Karpas-422 (cell line): ENCODE data around the gene SOS1. TPM values are rescaled to one million over a fixed set of nuclear protein-coding genes. Genes with fewer than 3 reads are reported as not detected.

Experiments used
- DNase-seq: peaks from one replicate; pipeline ENCODE4 v3.0.0-alpha.2; 2015
- H2AFZ ChIP-seq: fragments of 200-600 bp; sonication (generic); 2 replicates; pipeline ENCODE4 v1.6.1; 2014; ENCODE audit warnings: antibody characterized with exemption, low read length, mixed read lengths
- H3K27ac ChIP-seq: fragments of 200-600 bp; sonication (generic); 2 replicates; pipeline ENCODE4 v1.5.1; 2014; ENCODE audit warnings: mild to moderate bottlenecking, low read length, moderate library complexity
- H3K27me3 ChIP-seq: fragments of 200-600 bp; sonication (generic); 2 replicates; pipeline ENCODE4 v1.6.1; 2014; ENCODE audit warnings: low read length, mixed read lengths
- H3K36me3 ChIP-seq: fragments of 200-600 bp; sonication (generic); 2 replicates; pipeline ENCODE4 v1.6.1; 2014; ENCODE audit warnings: low read length, mixed read lengths; ENCODE audit not compliant: insufficient read depth
- H3K4me1 ChIP-seq: fragments of 200-600 bp; sonication (generic); 2 replicates; pipeline ENCODE4 v1.6.1; 2014; ENCODE audit warnings: mild to moderate bottlenecking, low read length, mixed read lengths
- H3K4me2 ChIP-seq: fragments of 200-600 bp; sonication (generic); 2 replicates; pipeline ENCODE4 v1.6.1; 2014; ENCODE audit warnings: low read length, low read depth, mild to moderate bottlenecking; ENCODE audit not compliant: poor library complexity, severe bottlenecking
- H3K4me3 ChIP-seq: fragments of 200-600 bp; sonication (generic); 2 replicates; pipeline ENCODE4 v1.5.1; 2014; ENCODE audit warnings: mild to moderate bottlenecking, antibody characterized with exemption, low read length, mixed read lengths
- H3K79me2 ChIP-seq: fragments of 200-600 bp; sonication (generic); 2 replicates; pipeline ENCODE4 v1.6.1; 2014; ENCODE audit warnings: mild to moderate bottlenecking, low read length, mixed read lengths
- H3K9ac ChIP-seq: fragments of 200-600 bp; sonication (generic); 2 replicates; pipeline ENCODE4 v1.6.0; 2014; ENCODE audit warnings: low read length
- H3K9me2 ChIP-seq: fragments of 200-600 bp; sonication (generic), shearing (Covaris generic); replicated peaks from 2 replicates; pipeline ENCODE4 v1.6.0; 2014; ENCODE audit warnings: mild to moderate bottlenecking, low read length, moderate library complexity; ENCODE audit not compliant: insufficient read depth
- H3K9me3 ChIP-seq: fragments of 300-700, 200-600 bp; sonication (generic); 2 replicates; pipeline ENCODE4 v1.6.1; 2014; ENCODE audit warnings: low read length, mixed read lengths
- H4K20me1 ChIP-seq: fragments of 200-600 bp; sonication (generic); 2 replicates; pipeline ENCODE4 v1.6.1; 2014; ENCODE audit warnings: mild to moderate bottlenecking, antibody characterized with exemption, low read length, low read depth; ENCODE audit not compliant: insufficient read depth
- total RNA-seq: library from RNA; depleted of rRNA; stranded (reverse); fragments of >200 nt; shearing (Covaris generic); gene quantifications from 2 replicates; pipeline ENCODE4 v1.2.3, GENCODE V29; 2014; ENCODE audit warnings: low replicate concordance

SOS1 gene
- total RNA-seq, 1 experiment from 2014 or later, result 91.7 TPM

DNA sequence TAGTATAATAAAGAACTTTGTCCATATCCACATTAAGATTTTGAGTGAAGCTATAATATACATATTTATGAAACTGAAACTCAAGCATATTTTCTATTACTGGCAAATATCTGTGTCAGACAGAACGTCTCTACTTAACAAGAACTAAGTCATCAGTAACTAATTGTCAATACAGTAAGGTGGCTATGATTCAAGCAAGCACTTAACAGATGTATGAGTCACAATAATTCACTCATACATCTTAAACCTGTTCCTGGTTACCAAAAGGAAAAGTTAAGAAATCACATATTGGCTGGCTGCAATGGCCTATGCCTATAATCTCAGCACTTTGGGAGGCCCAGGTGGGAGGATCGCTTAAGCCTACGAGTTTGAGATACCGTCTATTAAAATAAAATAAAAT, 96.0 kb downstream of the SOS1 start:
- Histone ChIP-seq H4K20me1 (no peaks in the 10 kb centered on the region), H3K27me3 (no peaks in the 10 kb centered on the region), H3K9me2 (no peaks in the 10 kb centered on the region), H3K4me2 (no peak overlapping the region), H3K4me3 (no peak overlapping the region), H2AFZ (no peak overlapping the region), H3K9me3 (no peaks in the 10 kb centered on the region), H3K27ac (no peak overlapping the region), H3K79me2 (peaks cover 54% of the 10 kb centered on the region), H3K9ac (no peak overlapping the region), H3K36me3 (peaks cover 57% of the 10 kb centered on the region), H3K4me1 (peaks cover 32% of the 10 kb centered on the region)
- DNase-seq, result no peak

DNA sequence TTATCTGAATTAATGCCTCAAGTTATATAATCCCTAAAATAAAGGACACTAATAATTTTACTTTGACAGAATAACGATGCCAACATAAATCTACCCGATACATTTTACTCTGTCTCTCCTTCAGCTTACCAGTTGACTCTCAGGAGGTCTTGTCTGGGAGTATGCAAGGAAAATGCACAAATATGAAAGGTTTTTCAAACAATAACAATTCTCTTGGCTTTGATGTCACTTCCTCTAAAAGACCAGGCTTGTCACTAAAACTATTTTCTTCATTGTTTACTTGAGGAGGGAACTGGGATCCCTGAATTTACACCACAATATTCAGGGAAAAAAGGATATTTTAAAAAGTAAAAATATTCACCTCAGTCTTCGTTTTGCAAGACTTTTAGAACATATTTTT, 97.2 kb downstream of the SOS1 start:
- Histone ChIP-seq H3K4me3 (no peak overlapping the region), H3K9me2 (no peaks in the 10 kb centered on the region), H3K27ac (no peak overlapping the region)

DNA sequence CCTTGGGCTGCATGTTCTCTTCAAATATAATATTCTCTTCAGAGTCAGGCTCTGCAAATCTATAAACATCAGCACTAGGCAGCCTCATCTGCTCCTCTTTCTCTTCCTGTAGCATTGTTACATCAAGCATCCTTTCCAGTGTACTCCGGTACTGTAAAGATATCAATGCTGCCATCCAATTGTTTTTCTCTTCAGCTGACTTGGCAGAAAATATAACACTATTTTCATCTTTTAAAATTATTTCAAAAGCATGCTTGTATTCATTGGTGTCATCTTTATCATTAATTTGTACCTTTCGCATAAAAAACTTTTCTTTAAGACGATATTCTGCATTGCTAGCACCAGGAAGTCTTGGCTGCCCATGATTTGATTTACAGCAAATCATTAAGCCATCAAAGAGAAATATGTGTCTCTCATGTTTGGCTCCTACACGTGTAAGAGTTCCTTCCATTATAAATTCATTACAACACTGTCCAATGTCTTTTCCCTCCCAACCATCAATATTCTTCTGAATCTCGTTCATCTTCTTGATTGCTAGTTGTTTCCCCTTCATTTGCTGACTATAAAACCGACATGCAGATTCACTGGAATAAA, 98.1 kb downstream of the SOS1 start:
- Histone ChIP-seq H4K20me1 (no peaks in the 10 kb centered on the region), H3K4me3 (no peak overlapping the region), H3K9ac (no peak overlapping the region), H3K9me3 (no peaks in the 10 kb centered on the region), H3K27ac (no peak overlapping the region), H2AFZ (no peak overlapping the region), H3K27me3 (no peaks in the 10 kb centered on the region), H3K4me1 (peaks cover 26% of the 10 kb centered on the region), H3K9me2 (no peaks in the 10 kb centered on the region), H3K36me3 (peaks cover 47% of the 10 kb centered on the region), H3K4me2 (no peak overlapping the region), H3K79me2 (peaks cover 64% of the 10 kb centered on the region)
- no peak for DNase-seq

More for the DNA sequence above, 97.2 kb downstream of the SOS1 start:
- peaks cover 32% of the 10 kb centered on the region for H3K4me1 ChIP-seq
- H3K79me2 ChIP-seq, result peaks cover 62% of the 10 kb centered on the region
- no peak for DNase-seq
- no peak overlapping the region for H3K4me2 ChIP-seq
- H2AFZ ChIP-seq, result no peak overlapping the region
- H3K9ac ChIP-seq, result no peak overlapping the region
- H3K36me3 ChIP-seq, result peaks cover 55% of the 10 kb centered on the region
- no peaks in the 10 kb centered on the region for H3K9me3 ChIP-seq
- no peaks in the 10 kb centered on the region for H3K27me3 ChIP-seq
- H4K20me1 ChIP-seq, result no peaks in the 10 kb centered on the region

DNA sequence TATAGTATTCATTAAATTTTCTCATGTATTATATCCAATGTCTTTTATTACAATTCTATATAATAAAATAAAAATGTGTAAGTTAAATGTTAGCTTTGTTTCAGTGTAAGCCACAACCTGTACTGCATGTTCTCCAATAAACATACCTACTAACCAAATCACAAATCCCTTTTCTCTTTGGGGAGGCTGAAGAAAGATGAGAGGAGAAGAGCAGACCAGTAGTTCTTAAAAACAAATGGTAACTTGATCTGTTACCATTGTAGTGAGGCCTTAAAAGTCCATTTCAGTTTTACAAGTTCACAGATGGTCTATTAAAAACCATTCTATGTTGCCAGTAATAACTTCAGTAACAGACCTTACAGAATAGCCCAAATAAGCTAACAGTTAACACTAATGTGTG, 100.5 kb downstream of the SOS1 start:
- Histone ChIP-seq H3K4me1 (peaks cover 21% of the 10 kb centered on the region), H3K9me2 (no peaks in the 10 kb centered on the region), H3K27ac (peak overlapping the region; percentile 32), H3K9ac (no peak overlapping the region), H2AFZ (no peak overlapping the region), H3K36me3 (peaks cover 38% of the 10 kb centered on the region), H3K4me3 (no peak overlapping the region), H3K4me2 (peak overlapping the region; percentile 4), H4K20me1 (no peaks in the 10 kb centered on the region), H3K9me3 (no peaks in the 10 kb centered on the region), H3K27me3 (no peaks in the 10 kb centered on the region), H3K79me2 (peaks cover 71% of the 10 kb centered on the region)
- DNase-seq, result no peak

DNA sequence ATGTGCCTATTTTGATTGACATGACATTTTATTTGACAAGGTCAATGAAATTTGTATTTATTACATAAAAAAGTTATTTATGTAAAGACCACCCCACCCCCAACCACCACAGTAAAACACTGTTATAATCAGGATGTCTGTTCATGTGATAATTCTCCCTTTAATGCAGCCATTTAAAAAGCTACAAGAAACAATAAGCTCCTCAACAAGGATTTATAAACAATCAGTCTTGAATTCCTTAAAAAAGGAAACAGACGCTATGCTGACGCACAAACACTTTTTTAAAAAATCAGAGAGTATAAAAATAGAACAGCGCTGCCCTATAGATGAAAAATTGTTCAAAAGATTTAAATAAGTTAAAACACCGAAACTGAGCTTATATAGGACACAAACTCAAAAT, 102.2 kb downstream of the SOS1 start:
- no peaks in the 10 kb centered on the region for H3K9me3 ChIP-seq
- H3K4me1 ChIP-seq, result peaks cover 21% of the 10 kb centered on the region

DNA sequence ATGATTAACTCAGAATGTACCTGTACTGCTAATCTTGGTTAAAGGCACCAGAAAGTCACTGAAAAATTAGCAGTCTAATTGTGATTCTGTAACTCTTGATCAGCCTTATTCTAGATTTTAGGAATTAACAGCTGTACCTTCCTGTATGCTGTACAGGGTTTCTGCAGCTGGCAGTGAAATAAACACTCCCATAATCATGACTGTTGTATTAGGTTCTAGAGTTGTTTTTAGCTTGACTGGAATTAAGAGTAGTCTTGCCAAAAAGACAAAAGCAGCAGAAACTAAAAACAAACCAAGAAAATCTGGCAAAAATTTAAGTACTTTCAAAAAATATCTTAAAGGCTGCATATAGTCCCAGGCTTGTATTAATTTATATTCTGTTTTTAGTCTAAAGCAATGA, 103.5 kb downstream of the SOS1 start:
- no peaks in the 10 kb centered on the region for H3K27me3 ChIP-seq
- H3K9me2 ChIP-seq, result no peaks in the 10 kb centered on the region
- no peak for DNase-seq
- peaks cover 66% of the 10 kb centered on the region for H3K79me2 ChIP-seq
- no peak overlapping the region for H3K9ac ChIP-seq
- no peaks in the 10 kb centered on the region for H4K20me1 ChIP-seq
- H3K4me1 ChIP-seq, result peaks cover 18% of the 10 kb centered on the region
- H3K27ac ChIP-seq, result peak overlapping the region; percentile 16; the same call in 1 of the 2 replicates
- no peak overlapping the region for H3K4me3 ChIP-seq
- peaks cover 50% of the 10 kb centered on the region for H3K36me3 ChIP-seq
- no peaks in the 10 kb centered on the region for H3K9me3 ChIP-seq
- no peak overlapping the region for H2AFZ ChIP-seq
- H3K4me2 ChIP-seq, result no peak overlapping the region

More for the DNA sequence above, 102.2 kb downstream of the SOS1 start:
- DNase-seq, result no peak
- Histone ChIP-seq H3K27me3 (no peaks in the 10 kb centered on the region), H3K27ac (no peak overlapping the region), H3K9ac (no peak overlapping the region), H2AFZ (no peak overlapping the region), H3K4me3 (no peak overlapping the region), H4K20me1 (no peaks in the 10 kb centered on the region), H3K79me2 (peaks cover 71% of the 10 kb centered on the region), H3K9me2 (no peaks in the 10 kb centered on the region), H3K4me2 (no peak overlapping the region), H3K36me3 (peaks cover 47% of the 10 kb centered on the region)

DNA sequence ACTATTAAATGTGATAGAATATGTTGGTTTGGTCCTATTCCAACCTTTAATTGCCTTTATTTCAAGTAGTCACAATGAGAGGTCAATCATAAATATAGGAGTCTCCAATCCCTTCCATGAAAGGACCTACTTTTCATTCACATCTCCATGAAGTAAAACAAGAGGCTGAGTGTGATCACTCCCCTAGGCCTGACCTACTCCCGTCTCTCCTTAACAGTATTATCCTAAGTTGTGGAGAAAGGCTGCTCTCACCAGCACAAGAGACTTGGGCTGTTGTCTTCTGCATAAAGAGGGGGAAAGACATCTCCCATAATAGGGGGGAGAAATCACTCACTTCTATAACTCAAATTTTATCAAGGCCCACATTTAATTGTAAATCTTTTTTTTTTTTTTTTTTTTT, 105.4 kb downstream of the SOS1 start:
- Histone ChIP-seq H3K9me3 (no peaks in the 10 kb centered on the region), H3K27ac (no peak overlapping the region), H3K4me1 (peaks cover 1% of the 10 kb centered on the region), H3K79me2 (peaks cover 52% of the 10 kb centered on the region), H2AFZ (no peak overlapping the region), H3K27me3 (no peaks in the 10 kb centered on the region), H3K9ac (no peak overlapping the region), H4K20me1 (no peaks in the 10 kb centered on the region), H3K4me2 (no peak overlapping the region), H3K36me3 (peaks cover 52% of the 10 kb centered on the region), H3K4me3 (no peak overlapping the region), H3K9me2 (no peaks in the 10 kb centered on the region)
- no peak for DNase-seq

DNA sequence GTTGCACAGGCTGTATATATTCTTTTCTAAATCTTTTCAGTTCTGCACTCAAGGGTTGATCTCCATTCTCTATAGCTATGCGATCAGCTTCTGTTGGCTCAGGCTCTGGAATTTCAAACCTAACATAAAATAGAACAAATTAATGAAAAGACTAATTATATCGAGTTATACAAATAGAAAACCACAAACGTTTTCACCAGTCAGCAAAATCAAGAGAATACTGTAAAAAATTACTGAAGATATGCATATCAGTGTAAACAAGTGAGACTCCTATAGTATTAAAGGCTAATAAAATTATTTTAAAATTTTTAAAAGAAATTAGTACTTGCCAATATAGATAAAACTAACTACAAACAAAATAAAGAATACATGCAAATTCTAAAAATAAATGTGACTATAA, 107.0 kb downstream of the SOS1 start:
- Histone ChIP-seq H3K36me3 (peaks cover 62% of the 10 kb centered on the region), H3K9ac (no peak overlapping the region), H3K9me2 (no peaks in the 10 kb centered on the region), H3K4me2 (no peak overlapping the region), H3K4me3 (no peak overlapping the region), H4K20me1 (no peaks in the 10 kb centered on the region), H2AFZ (no peak overlapping the region), H3K79me2 (peaks cover 39% of the 10 kb centered on the region), H3K27me3 (no peaks in the 10 kb centered on the region), H3K4me1 (no peaks in the 10 kb centered on the region), H3K27ac (no peak overlapping the region), H3K9me3 (no peaks in the 10 kb centered on the region)
- no peak for DNase-seq
